HG03108 (cell line): ENCODE data around the gene SLC30A7.
"Not testable (repeated sequence)": the region's sequence is repeated elsewhere in the genome, so short reads cannot be mapped to it uniquely, and the experiment has no call there.

Source experiments
- ATAC-seq: cut with Tn5 transposase; IDR thresholded peaks from one replicate; pipeline ENCODE4 v1.9.1; 2021; ENCODE audit warnings: moderate library complexity; ENCODE audit not compliant: unreplicated experiment

The SLC30A7 gene

GRCh38 chr1:100936194-100936967, 40.5 kb downstream of the SLC30A7 start:
- no peak for ATAC-seq

GRCh38 chr1:100941098-100941527, 45.2 kb downstream of the SLC30A7 start:
- no peak for ATAC-seq

- ATAC-seq: no peak
Measured at GRCh38 chr1:100941580-100942216, 45.8 kb downstream of the SLC30A7 start.

- no peak for ATAC-seq
Measured at GRCh38 chr1:100942304-100943046, 46.6 kb downstream of the SLC30A7 start.

GRCh38 chr1:100943533-100943932, 47.6 kb downstream of the SLC30A7 start:
- no peak for ATAC-seq

- ATAC-seq: not testable (repeated sequence)
Measured at GRCh38 chr1:100946064-100946463, 50.2 kb downstream of the SLC30A7 start.

- ATAC-seq: not testable (repeated sequence)
Measured at GRCh38 chr1:100947816-100948215, 51.9 kb downstream of the SLC30A7 start.

- not testable (repeated sequence) for ATAC-seq
Measured at GRCh38 chr1:100948721-100949405, 53.0 kb downstream of the SLC30A7 start.

GRCh38 chr1:100949515-100950158, 53.7 kb downstream of the SLC30A7 start:
- ATAC-seq: not testable (repeated sequence)

- ATAC-seq: no peak
Measured at GRCh38 chr1:100950337-100950736, 54.4 kb downstream of the SLC30A7 start.

- ATAC-seq: no peak
Measured at GRCh38 chr1:100950781-100951180, 54.9 kb downstream of the SLC30A7 start.

- no peak for ATAC-seq
Measured at GRCh38 chr1:100952104-100952745, 56.3 kb downstream of the SLC30A7 start.

- ATAC-seq: not testable (repeated sequence)
Measured at GRCh38 chr1:100952970-100953369, 57.1 kb downstream of the SLC30A7 start.

- no peak for ATAC-seq
Measured at GRCh38 chr1:100953960-100954730, 58.3 kb downstream of the SLC30A7 start.

GRCh38 chr1:100955322-100955721, 59.4 kb downstream of the SLC30A7 start:
- ATAC-seq: no peak

- no peak for ATAC-seq
Measured at GRCh38 chr1:100959502-100960060, 63.7 kb downstream of the SLC30A7 start.

GRCh38 chr1:100960098-100960497, 64.2 kb downstream of the SLC30A7 start:
- no peak for ATAC-seq

GRCh38 chr1:100968621-100969020, 72.7 kb downstream of the SLC30A7 start:
- ATAC-seq: no peak

GRCh38 chr1:100969327-100969726, 73.4 kb downstream of the SLC30A7 start:
- no peak for ATAC-seq
